HG03066 (cell line): ENCODE data around the gene LAMTOR4.
"Not testable (repeated sequence)": the region's sequence is repeated elsewhere in the genome, so short reads cannot be mapped to it uniquely, and the experiment has no call there.

ENCODE experiments used
- ATAC-seq: cut with Tn5 transposase; IDR thresholded peaks from one replicate; pipeline ENCODE4 v1.9.1; 2021; ENCODE audit warnings: low read depth; ENCODE audit not compliant: unreplicated experiment

Gene LAMTOR4

DNA sequence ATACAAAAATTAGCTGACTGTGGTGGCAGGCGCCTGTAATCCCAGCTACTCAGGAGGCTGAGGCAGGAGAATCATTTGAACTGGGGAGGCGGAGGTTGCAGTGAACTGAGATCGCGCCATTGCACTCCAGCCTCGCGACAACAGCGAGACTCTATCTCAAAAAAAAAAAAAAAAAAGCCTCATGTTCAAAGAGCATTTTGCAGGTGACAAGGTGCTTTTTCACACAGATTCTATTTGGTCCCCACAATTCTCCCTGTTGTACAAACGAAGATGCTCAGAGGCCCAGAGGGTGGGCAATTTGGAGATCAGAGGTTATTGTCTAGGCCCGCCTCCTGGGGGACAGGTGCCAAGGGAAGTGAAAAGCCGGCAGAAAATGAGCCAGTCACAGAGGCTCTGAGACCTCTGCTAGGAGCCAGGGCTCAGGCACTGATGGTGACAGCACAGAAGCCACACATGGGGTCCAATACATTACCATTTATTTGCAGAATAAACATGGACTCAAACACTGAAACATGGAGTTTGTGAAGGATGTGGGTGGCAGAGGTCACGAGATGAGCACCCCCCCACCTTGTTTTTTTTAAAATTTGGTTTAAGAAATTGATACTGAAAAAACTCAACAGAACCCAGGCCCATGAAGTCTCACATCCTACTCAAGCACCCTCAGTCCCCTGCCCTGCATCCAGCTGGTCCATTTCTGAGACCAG is 20.6 kb downstream of the LAMTOR4 start:
- no peak for ATAC-seq

GRCh38 chr7:100170101-100170897 is 21.6 kb downstream of the LAMTOR4 start:
- ATAC-seq: no peak

DNA sequence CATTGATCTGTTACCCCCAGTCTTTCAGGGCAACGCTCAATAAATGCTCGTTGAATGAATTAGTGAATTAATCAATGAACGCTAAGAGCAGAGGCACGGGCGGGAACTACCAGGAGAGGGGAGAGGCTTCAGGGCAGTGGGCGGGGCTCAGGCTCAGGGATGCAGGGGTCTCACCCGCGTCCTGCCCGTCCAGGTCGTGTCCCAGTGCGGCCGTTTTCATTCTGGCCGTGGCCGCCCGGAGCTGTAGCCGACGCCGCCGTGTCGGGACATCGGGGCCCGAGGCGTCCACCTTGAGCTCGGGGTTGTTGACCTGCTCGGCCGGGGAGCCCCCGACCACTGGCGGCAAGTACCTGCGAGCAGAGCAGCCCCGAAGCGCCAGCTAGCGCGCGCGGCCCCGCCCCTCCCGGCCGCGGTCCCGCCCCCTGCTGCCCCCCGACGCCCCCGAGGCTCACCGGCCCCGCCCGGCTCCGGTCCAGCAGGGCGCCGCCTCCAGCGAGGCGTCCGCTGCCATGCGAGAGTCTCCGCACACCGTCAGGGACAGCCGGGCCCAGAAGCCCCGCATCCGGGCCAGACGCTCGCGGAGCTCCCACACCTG is 22.5 kb downstream of the LAMTOR4 start:
- no peak for ATAC-seq

DNA sequence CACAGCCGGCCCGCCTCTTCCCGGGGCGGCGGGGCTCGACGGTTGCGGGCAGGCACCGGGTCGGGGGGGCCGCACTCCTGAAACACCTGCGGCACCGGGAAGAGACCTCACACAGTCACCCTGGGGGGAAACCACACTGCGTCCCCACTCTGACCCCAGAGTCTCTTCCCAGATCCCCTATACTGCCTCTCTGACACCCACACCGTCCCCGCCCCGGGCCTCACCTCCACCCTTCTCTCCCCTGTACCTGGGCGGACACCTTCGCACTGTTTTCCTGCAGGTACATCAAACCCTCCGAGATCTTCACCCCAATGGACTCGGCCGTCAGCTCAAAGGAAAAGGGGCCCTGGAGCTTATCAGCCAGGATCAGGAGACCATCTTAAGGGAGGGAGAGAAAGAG is 23.1 kb downstream of the LAMTOR4 start:
- ATAC-seq: no peak

DNA sequence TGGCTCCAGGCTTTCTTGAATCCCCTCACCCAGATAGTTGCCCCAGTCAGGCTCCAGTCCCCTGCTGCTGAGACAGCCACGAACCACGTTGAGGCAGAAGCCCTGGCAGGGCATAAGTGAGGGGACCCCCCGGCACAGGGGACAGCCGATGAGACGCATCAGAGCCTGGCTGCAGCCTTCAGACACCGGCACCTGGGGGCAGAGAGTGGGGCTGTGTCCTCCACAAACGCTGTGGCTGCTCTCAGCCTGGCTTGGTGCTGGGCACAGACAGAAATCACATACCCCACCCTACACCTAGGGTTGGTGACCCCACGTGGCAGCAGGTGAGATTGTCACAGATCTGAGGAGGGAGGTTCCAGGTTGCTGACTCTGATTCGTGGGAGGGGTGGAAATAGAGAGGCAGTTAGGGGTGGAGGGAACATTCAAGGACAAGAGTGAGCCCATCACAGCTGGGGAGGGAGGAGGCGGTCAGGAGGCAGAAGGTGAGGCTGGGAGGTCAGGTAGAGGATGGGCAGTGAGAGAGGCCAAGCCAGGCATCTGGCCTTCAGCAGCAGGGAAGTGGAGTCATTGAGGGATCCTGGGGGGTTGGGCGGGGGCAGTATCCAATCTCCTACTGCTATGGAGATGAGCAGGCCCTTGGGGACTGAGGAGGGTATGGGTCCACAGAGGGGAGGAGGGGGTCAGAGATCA is 25.2 kb downstream of the LAMTOR4 start:
- ATAC-seq: no peak

DNA sequence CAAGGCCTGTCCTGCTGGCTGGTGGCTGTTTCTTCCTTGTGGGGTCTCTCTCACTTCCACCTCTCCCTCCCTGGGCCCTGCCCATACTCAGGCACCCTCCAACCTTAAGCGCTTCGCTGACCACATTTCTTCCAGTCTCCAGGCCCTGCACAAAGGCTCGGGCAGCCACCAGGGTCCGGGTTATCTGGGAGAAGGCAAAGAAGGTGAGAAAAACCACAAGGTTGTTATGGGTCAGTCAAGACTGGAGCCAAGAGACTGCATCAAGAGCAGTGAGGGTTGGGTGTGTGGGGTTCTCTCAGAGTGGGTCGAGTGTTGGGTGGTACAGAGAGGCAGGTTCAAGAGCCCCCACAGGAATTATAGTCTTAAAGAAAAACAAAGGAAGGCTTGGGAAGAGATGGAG is 25.9 kb downstream of the LAMTOR4 start:
- no peak for ATAC-seq

GRCh38 chr7:100175296-100175935 is 26.7 kb downstream of the LAMTOR4 start:
- no peak for ATAC-seq

DNA sequence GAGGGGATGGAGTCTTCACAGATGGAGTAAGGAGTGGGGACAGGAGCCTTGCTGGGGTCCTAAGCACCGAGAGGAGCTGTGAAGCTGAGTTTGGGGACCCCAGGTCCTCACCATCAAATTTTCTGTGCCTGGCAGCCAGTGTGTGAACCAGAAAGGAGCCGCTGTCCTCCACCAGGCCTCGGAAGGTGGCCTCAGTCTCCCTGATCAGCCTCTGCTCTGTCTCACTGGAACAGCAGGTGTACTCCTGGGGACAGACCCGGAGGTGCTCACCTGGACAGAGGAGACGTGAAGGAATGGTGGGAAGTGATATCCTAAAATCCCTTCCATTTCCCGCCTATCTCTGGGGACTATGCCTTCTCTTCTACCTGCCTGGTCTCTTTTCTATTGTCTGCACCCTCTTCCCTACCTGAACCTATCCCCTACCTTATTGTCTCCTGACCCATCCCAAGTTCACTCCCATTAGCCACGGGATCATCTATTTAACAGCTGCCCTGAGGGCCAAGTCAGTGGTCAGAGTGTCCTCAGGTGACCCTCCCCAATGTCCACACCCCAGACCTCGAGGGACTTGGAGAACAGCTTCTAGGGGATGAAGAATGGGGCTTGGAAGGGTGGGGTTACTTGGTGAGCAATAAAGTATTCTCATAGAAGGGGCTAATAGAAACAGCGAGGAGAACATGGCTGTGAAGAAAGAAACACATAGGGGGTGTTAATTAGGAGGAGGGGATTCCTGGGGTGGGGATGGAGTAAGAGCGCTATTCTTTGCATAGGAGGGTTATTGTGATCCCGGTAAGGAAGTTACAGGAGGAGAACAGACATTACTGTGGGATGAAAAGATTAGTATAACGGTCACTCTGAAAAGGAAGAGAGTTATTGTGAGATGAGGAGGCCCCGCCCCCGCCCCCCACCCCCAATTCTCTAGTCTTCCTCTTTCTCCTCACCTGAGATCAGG is 27.7 kb downstream of the LAMTOR4 start:
- ATAC-seq: no peak

- peak; percentile 81 for ATAC-seq
Measured at GRCh38 chr7:100177045-100178001, 28.6 kb downstream of the LAMTOR4 start, which contains the start of the genes GPC2 and STAG3. GPC2 (minus strand) TSS chr7:100177381; CDS start chr7:100177199, 182 bp downstream. STAG3 (plus strand) TSS chr7:100177918; CDS start chr7:100180557, 2,639 bp downstream.

GRCh38 chr7:100180084-100180483 is 31.4 kb downstream of the LAMTOR4 start:
- not testable (repeated sequence) for ATAC-seq

GRCh38 chr7:100182616-100183015 is 33.9 kb downstream of the LAMTOR4 start:
- ATAC-seq: not testable (repeated sequence)

DNA sequence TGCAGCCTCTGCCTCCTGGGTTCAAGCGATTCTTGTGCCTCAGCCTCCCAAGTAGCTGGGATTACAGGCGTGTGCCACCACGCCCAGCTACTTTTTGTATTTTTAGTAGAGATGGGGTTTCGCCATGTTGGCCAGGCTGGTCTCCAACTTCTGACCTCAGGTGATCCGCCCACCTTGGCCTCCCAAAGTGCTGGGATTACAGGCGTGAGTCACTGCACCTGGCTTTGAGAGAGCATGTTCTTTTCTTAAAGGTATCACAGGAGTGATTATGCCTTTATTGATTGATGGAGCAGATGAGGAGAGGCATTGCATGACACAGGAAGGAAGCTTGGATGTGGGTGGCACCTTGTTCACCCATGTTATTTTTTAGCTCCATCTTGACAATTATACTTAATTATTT is 34.4 kb downstream of the LAMTOR4 start:
- ATAC-seq: not testable (repeated sequence)

DNA sequence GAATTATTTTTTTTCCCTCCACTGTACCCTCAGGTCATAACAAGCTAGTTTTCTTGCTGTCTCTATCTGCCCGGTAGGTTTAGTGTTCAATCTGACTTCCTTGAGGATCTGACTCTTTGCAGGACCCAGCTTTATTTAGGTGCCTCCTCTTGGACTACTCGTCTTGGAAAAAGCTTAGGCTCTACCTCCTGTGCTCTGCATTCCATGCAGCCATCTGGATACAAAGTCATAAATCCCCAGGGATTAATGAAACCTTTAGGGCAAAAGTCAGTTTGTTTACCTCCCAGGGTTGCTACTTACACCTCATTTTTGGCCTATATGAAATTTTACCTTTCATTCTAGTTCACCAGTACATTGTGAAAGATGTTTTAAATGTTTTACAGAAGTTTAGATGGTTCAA is 37.0 kb downstream of the LAMTOR4 start:
- no peak for ATAC-seq

DNA sequence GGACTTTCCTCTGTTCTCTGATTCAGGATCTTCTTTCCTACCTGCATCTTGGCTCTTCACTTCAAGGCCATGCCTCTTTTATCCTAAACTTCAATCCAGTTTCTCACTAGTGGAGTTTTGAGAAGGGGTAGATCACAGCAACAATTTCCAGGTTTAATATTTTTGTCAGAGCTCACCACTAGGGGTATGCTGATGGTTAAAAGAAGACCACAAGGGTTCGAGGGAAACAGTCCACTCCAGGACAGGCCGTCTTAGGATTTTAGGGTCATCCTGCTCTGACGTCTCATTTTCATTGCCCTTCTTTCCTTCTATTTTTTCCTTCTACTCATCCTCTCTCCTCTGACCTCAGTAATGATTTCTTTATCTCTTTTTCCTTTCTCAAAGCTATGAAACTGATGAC is 40.3 kb downstream of the LAMTOR4 start:
- no peak for ATAC-seq

- no peak for ATAC-seq
Measured at GRCh38 chr7:100190048-100190711, 41.5 kb downstream of the LAMTOR4 start.

DNA sequence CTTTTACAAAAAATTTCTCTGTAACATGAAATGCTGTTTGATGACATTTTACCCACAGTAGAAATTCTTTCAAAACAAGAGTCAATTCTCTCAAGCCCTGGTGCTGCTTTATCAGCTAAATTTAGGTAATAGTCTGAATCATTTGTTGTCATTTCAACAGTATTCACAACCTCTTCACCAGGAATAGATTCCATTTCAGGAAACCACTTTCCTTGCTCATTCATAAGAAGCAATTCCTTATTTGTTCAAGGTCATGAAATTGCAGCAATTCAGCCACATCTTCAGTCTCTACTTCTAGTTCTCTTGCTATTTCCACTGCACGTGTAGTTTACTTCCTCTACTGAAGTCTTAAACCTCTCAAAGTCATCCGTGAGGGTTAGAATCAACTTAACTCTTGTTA is 43.1 kb downstream of the LAMTOR4 start:
- ATAC-seq: no peak

- ATAC-seq: not testable (repeated sequence)
Measured at GRCh38 chr7:100192281-100192862, 43.7 kb downstream of the LAMTOR4 start.
